Measurements from ENCODE around the gene ZNF521. TPM values are rescaled to one million over a fixed set of nuclear protein-coding genes. Genes with fewer than 3 reads are reported as not detected.

The ZNF521 gene
- total RNA-seq, 2 donors from 2014 or later, result 21.4 to 26.9 TPM

GRCh38 chr18:25327584-25327983, 24.4 kb downstream of the ZNF521 start:
- 95 to 97% methylated on average over 5 to 9 of the region's 9 CpGs for WGBS, 2 experiments (ENCODE audit: insufficient coverage in 1 of 2, insufficient read length in 1 of 2)
- H3K27me3 Mint-ChIP-seq (ENCODE audit: insufficient read depth), result no peaks in the 10 kb centered on the region
- TF ChIP-seq CTCF (conservative IDR thresholded peaks at IDR 0.05), result no peak
- H3K27me3 ChIP-seq (ENCODE audit: control insufficient read depth, insufficient read depth, low read length, poor library complexity, severe bottlenecking), result no peaks in the 10 kb centered on the region
- no peak overlapping the region for H3K27ac ChIP-seq (ENCODE audit: low read depth, low read length)
- no peak overlapping the region for H3K27ac Mint-ChIP-seq
- peaks cover 3% of the 10 kb centered on the region for H3K4me1 ChIP-seq (ENCODE audit: control insufficient read depth, insufficient read depth, low read length)
- H3K36me3 Mint-ChIP-seq (ENCODE audit: low read depth), result no peaks in the 10 kb centered on the region
- H3K9me3 Mint-ChIP-seq, result no peaks in the 10 kb centered on the region
- H3K9me3 ChIP-seq (ENCODE audit: control insufficient read depth, low read length), result no peaks in the 10 kb centered on the region
- no peak overlapping the region for H3K4me3 ChIP-seq (ENCODE audit: low read length)
- H3K4me3 Mint-ChIP-seq, result no peak overlapping the region
- no peak overlapping the region for H3K9ac ChIP-seq (ENCODE audit: extremely low read depth, low read length, poor library complexity, severe bottlenecking)
- peaks cover 5% of the 10 kb centered on the region for H3K4me1 Mint-ChIP-seq
- DNase-seq, result no peak
- H3K36me3 ChIP-seq (ENCODE audit: control insufficient read depth, insufficient read depth, low read length), result no peaks in the 10 kb centered on the region

GRCh38 chr18:25326361-25326952, 25.5 kb downstream of the ZNF521 start:
- no peak overlapping the region for H3K9ac ChIP-seq (ENCODE audit: extremely low read depth, low read length, poor library complexity, severe bottlenecking)
- TF ChIP-seq CTCF (conservative IDR thresholded peaks at IDR 0.05), result no peak
- no peak overlapping the region for H3K4me3 ChIP-seq (ENCODE audit: low read length)
- peaks cover 3% of the 10 kb centered on the region for H3K36me3 ChIP-seq (ENCODE audit: control insufficient read depth, insufficient read depth, low read length)
- Mint-ChIP-seq H3K9me3 (no peaks in the 10 kb centered on the region), H3K4me3 (no peak overlapping the region), H3K4me1 (peaks cover 5% of the 10 kb centered on the region), H3K36me3 (ENCODE audit: low read depth) (no peaks in the 10 kb centered on the region), H3K27me3 (ENCODE audit: insufficient read depth) (no peaks in the 10 kb centered on the region), H3K27ac (no peak overlapping the region)
- H3K4me1 ChIP-seq (ENCODE audit: control insufficient read depth, insufficient read depth, low read length), result peaks cover 3% of the 10 kb centered on the region
- WGBS, 2 experiments (ENCODE audit: insufficient coverage in 1 of 2, insufficient read length in 1 of 2), result 93 to 98% methylated on average over 4 of the region's 4 CpGs
- no peaks in the 10 kb centered on the region for H3K27me3 ChIP-seq (ENCODE audit: control insufficient read depth, insufficient read depth, low read length, poor library complexity, severe bottlenecking)
- no peak overlapping the region for H3K27ac ChIP-seq (ENCODE audit: low read depth, low read length)
- no peak for DNase-seq
- no peaks in the 10 kb centered on the region for H3K9me3 ChIP-seq (ENCODE audit: control insufficient read depth, low read length)

GRCh38 chr18:25322806-25323205, 29.2 kb downstream of the ZNF521 start:
- H3K27me3 Mint-ChIP-seq (ENCODE audit: insufficient read depth), result no peaks in the 10 kb centered on the region
- Histone ChIP-seq H3K9ac (ENCODE audit: extremely low read depth, low read length, poor library complexity, severe bottlenecking) (no peak overlapping the region), H3K27ac (ENCODE audit: low read depth, low read length) (no peak overlapping the region), H3K4me3 (ENCODE audit: low read length) (no peak overlapping the region), H3K9me3 (ENCODE audit: control insufficient read depth, low read length) (no peaks in the 10 kb centered on the region), H3K36me3 (ENCODE audit: control insufficient read depth, insufficient read depth, low read length) (peaks cover 31% of the 10 kb centered on the region), H3K27me3 (ENCODE audit: control insufficient read depth, insufficient read depth, low read length, poor library complexity, severe bottlenecking) (no peaks in the 10 kb centered on the region), H3K4me1 (ENCODE audit: control insufficient read depth, insufficient read depth, low read length) (peaks cover 3% of the 10 kb centered on the region)
- no peak overlapping the region for H3K27ac Mint-ChIP-seq
- 77 to 84% methylated on average over 2 to 4 of the region's 4 CpGs for WGBS, 2 experiments (ENCODE audit: insufficient coverage in 1 of 2, insufficient read length in 1 of 2)
- peaks cover 20% of the 10 kb centered on the region for H3K36me3 Mint-ChIP-seq (ENCODE audit: low read depth)
- H3K4me1 Mint-ChIP-seq, result peaks cover 3% of the 10 kb centered on the region
- no peak for TF ChIP-seq CTCF (conservative IDR thresholded peaks at IDR 0.05)
- H3K9me3 Mint-ChIP-seq, result no peaks in the 10 kb centered on the region
- no peak overlapping the region for H3K4me3 Mint-ChIP-seq
- DNase-seq, result no peak
